GM18868 (cell line): ENCODE results near the gene PTPRZ1.

Experiments
- ATAC-seq: cut with Tn5 transposase; IDR thresholded peaks from one replicate; pipeline ENCODE4 v1.9.1; 2021; ENCODE audit warnings: mild to moderate bottlenecking, moderate library complexity; ENCODE audit not compliant: unreplicated experiment

Gene PTPRZ1

DNA sequence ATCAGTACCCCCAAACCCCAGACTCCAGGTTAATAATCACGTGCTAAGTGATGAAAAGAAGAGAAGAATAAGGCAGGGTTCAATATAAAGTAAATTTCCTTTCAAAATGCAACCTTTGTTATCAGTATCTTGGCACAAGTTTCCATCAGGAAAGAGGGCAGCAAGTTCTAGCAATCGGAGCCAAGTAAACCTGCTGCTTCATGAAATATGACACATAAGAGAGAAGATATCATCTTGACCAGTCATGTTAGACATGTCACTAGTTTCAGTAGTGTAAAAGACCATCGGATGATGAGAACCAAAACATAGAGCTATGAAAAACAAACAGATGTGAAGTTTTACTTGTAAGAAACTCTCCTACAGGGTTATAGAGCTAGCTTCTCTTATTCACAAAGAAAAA is 227.1 kb downstream of the PTPRZ1 start:
- no peak for ATAC-seq

DNA sequence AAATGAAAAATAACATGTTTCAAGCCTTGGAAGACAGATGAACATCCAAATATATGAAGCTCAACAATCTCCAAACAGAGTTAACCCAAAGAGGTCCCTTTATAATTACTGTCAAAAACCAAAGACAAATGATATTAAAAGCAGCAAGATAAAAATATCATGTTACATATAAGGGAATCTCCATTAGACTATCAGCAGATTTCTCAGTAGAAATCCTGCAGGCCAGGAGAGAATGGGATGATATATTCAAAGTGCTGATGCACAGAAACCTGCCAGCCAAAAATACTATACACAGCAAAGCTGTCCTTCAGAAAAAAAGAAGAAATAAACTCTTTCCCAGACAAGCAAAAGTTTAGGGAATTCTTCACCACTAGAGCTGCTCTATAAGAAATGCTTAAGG is 230.1 kb downstream of the PTPRZ1 start:
- no peak for ATAC-seq
